Prostate gland (tissue), 2 donors: ENCODE results near the gene ZNFX1.

Experiments
- CTCF ChIP-seq, 4 experiments: fragments of 200-600 bp in 2 of 4; fragments of 450-650 bp in 2 of 4; sonication (generic) in 2 of 4; IDR thresholded peaks; 1 replicate in 3 of 4; 2 replicates in 1 of 4; pipeline ENCODE4 v1.5.1; 2016 to 2019; ENCODE audit warnings: antibody characterized with exemption in 4 of 4, mild to moderate bottlenecking in 2 of 4, moderate library complexity in 2 of 4
- POLR2A ChIP-seq: fragments of 450-650 bp; IDR thresholded peaks from one replicate; pipeline ENCODE4 v1.6.1; 2016; ENCODE audit warnings: antibody characterized with exemption, mild to moderate bottlenecking
- POLR2AphosphoS5 ChIP-seq: sonication (generic); formaldehyde crosslinking; IDR thresholded peaks from one replicate; pipeline ENCODE4 v1.6.1; 2017; ENCODE audit warnings: antibody characterized with exemption

GRCh38 chr20:49280463-49281058 is 2.7 kb upstream of the ZNFX1 start:
- TF ChIP-seq CTCF (IDR thresholded peaks at IDR 0.05) (no peak), POLR2AphosphoS5 (no peak), POLR2A (no peak)
